RWPE2 (cell line): ENCODE results near the gene SERPINB8.
"Not testable (repeated sequence)": the region's sequence is repeated elsewhere in the genome, so short reads cannot be mapped to it uniquely, and the experiment has no call there.

ENCODE experiments used
- ATAC-seq: fragments of 200-7000 bp; cut with Tn5 transposase; 3 replicates; pipeline ENCODE4 v1.9.1; 2021; ENCODE audit warnings: low read depth
- DNase-seq: peaks from one replicate; pipeline ENCODE4 v3.0.0-alpha.2; 2020; ENCODE audit warnings: low spot score
- H3K27ac ChIP-seq: fragments of 450-650 bp; 2 replicates; pipeline ENCODE4 v1.5.1; 2017; ENCODE audit warnings: mild to moderate bottlenecking; ENCODE audit not compliant: poor library complexity, severe bottlenecking
- H3K27me3 ChIP-seq: fragments of 250-450 bp; sonication (Bioruptor Pico); 2 replicates; pipeline ENCODE4 v1.5.1; 2021; ENCODE audit warnings: mild to moderate bottlenecking, moderate library complexity; ENCODE audit not compliant: insufficient read depth, poor library complexity, severe bottlenecking
- H3K36me3 ChIP-seq: fragments of 250-450 bp; sonication (Bioruptor Pico); 2 replicates; pipeline ENCODE4 v1.5.1; 2020; ENCODE audit warnings: low read depth, mild to moderate bottlenecking, moderate library complexity
- H3K4me1 ChIP-seq: fragments of 250-450 bp; sonication (Bioruptor Pico); 2 replicates; pipeline ENCODE4 v1.5.1; 2021; ENCODE audit warnings: mild to moderate bottlenecking, moderate library complexity; ENCODE audit not compliant: insufficient read depth, poor library complexity, severe bottlenecking
- H3K4me3 ChIP-seq: fragments of 250-450 bp; sonication (Bioruptor Pico); 2 replicates; pipeline ENCODE4 v1.5.1; 2021; ENCODE audit warnings: mild to moderate bottlenecking, moderate library complexity; ENCODE audit not compliant: severe bottlenecking
- H3K9me3 ChIP-seq: fragments of 250-450 bp; sonication (Bioruptor Pico); 2 replicates; pipeline ENCODE4 v1.5.1; 2021; ENCODE audit warnings: mild to moderate bottlenecking, moderate library complexity; ENCODE audit not compliant: severe bottlenecking
- TF ChIP-seq, protein P1 (sequence below): fragments of 450-650 bp; IDR thresholded peaks from one replicate; pipeline ENCODE4 v1.5.1; 2017; ENCODE audit warnings: mild to moderate bottlenecking, moderate library complexity; ENCODE audit not compliant: poor library complexity, severe bottlenecking

Gene SERPINB8

DNA sequence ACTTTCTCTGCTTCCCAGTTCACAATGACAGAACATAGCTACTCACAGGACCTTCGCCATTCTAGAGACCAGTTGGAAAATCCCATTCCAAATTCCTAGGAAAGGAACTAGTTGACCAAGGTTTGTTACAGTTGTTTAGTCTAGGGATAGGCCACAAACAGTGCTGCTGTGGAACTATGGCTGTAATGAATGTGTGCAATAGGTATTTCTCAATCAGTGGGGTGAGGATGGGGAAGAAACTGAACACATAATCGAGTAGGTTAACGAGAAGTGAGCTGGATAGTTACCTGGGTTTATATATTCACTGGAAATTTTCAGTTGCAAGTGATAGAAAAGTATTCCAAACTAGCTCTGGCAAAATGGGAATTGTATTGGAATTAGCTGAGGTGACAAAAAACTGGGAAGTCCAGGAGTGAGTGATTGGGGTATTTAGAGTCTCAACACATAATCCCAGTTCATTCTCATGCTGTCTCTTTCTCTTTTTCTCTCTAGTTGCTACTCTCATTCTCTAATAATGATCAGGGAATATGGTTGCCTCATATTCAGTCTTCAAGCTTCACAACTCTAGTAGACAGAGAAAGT lies 39.0 kb upstream of the SERPINB8 start:
- no peaks in the 10 kb centered on the region for H3K36me3 ChIP-seq
- H3K27me3 ChIP-seq: no peaks in the 10 kb centered on the region
- TF ChIP-seq, protein P1, sequence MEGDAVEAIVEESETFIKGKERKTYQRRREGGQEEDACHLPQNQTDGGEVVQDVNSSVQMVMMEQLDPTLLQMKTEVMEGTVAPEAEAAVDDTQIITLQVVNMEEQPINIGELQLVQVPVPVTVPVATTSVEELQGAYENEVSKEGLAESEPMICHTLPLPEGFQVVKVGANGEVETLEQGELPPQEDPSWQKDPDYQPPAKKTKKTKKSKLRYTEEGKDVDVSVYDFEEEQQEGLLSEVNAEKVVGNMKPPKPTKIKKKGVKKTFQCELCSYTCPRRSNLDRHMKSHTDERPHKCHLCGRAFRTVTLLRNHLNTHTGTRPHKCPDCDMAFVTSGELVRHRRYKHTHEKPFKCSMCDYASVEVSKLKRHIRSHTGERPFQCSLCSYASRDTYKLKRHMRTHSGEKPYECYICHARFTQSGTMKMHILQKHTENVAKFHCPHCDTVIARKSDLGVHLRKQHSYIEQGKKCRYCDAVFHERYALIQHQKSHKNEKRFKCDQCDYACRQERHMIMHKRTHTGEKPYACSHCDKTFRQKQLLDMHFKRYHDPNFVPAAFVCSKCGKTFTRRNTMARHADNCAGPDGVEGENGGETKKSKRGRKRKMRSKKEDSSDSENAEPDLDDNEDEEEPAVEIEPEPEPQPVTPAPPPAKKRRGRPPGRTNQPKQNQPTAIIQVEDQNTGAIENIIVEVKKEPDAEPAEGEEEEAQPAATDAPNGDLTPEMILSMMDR: no peak
- no peak overlapping the region for H3K4me3 ChIP-seq
- no peak overlapping the region for H3K27ac ChIP-seq
- no peak for DNase-seq
- ATAC-seq: no peak
- no peaks in the 10 kb centered on the region for H3K9me3 ChIP-seq
- no peaks in the 10 kb centered on the region for H3K4me1 ChIP-seq

DNA sequence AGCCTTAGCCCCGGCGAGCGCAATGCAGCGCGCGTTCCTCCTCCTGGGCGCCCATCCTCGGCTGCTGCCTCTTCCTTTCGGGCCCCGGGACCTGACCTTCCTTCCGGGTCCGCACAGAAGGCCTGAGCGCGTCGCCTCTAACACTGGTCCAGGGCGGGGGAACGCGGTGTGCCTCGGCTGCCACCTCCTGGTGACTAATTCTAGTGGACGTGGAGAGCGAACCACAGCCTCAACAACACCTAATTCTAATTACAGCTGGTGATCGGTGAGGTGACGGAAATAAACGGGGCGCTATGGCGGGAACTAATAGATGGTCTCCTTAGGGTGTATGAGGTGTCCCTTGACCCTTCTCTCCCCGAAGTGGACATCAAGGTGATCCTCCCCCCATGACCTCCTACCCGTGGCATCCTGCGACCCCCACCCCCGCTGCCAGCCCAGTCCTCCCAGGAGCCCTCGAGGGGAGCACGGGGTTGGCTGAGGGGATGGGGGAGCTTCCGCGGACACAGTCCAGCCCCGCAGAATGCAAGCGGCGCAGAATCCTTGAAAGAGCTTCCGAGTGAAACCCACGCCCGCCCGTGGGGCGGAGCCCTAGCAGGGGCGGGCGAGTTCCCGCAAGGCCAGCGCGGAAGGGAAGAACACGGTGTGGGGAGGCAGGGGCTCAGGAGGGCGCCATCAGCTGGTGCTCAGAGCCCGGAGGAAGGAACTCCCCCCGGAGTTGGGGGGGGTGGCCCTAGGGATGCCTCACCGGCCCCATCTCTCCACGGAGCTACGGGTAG lies 33.5 kb upstream of the SERPINB8 start:
- Histone ChIP-seq H3K27me3 (no peaks in the 10 kb centered on the region), H3K27ac (no peak overlapping the region), H3K36me3 (no peaks in the 10 kb centered on the region), H3K4me1 (no peaks in the 10 kb centered on the region), H3K4me3 (peak overlapping the region; percentile 39), H3K9me3 (no peaks in the 10 kb centered on the region)
- TF ChIP-seq, protein P1: peak; percentile 96
- ATAC-seq (peak; percentile 99), DNase-seq (peak; percentile 75)

DNA sequence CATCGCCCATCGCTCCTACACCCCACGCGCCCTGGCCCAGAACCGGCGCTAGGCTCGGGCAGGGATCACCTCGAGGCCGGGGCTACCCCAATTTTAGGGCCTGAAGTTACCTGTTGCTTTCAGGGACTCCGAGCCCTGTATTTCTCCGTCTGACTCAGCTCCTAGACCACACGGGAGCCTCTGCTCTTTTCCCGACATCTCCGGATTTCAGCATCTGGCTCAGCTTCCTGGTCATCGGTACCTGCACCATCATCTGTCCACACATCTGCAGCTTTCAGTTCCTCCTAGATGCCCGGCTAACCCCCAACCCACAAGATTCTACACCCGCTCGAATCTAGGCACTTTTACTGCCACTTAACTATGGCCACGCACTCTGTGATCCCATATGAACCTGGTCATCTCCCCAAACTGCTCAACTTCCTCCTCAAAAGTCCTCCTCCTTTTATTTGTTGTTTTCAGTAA lies 32.9 kb upstream of the SERPINB8 start:
- no peak for ATAC-seq
- H3K9me3 ChIP-seq: no peaks in the 10 kb centered on the region
- H3K36me3 ChIP-seq: no peaks in the 10 kb centered on the region
- H3K4me3 ChIP-seq: peak overlapping the region; percentile 39
- TF ChIP-seq, protein P1: no peak
- no peaks in the 10 kb centered on the region for H3K27me3 ChIP-seq
- H3K4me1 ChIP-seq: no peaks in the 10 kb centered on the region
- no peak for DNase-seq
- no peak overlapping the region for H3K27ac ChIP-seq

GRCh38 chr18:63940008-63940407 lies 29.9 kb upstream of the SERPINB8 start:
- ATAC-seq (no peak), DNase-seq (no peak)
- Histone ChIP-seq H3K36me3 (no peaks in the 10 kb centered on the region), H3K27me3 (no peaks in the 10 kb centered on the region), H3K9me3 (no peaks in the 10 kb centered on the region), H3K27ac (no peak overlapping the region), H3K4me1 (no peaks in the 10 kb centered on the region), H3K4me3 (no peak overlapping the region)
- TF ChIP-seq, protein P1: no peak

DNA sequence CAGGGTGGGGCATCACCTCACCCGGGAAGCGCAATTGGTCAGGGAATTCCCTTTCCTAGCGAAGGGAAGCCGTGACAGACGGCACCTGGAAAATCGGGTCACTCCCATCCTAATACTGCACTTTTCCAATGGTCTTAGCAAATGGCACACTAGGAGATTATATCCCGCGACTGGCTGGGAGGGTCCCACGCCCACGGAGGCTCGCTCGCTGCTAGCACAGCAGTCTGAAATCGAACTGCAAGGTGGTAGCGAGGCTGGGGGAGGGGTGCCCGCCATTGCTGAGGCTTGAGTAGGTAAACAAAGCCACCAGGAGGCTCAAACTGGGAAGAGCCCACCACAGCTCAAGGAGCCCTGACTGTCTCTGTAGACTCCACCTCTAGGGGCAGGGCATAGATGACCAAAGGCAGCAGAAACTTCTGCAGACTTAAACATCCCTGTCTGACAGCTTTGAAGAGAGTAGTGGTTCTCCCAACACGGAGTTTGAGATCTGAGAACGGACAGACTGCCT lies 29.3 kb upstream of the SERPINB8 start:
- not testable (repeated sequence) for H3K4me3 ChIP-seq, H3K36me3 ChIP-seq, DNase-seq, H3K4me1 ChIP-seq, H3K27ac ChIP-seq, H3K27me3 ChIP-seq, H3K9me3 ChIP-seq, ATAC-seq
